H9 (cell line): ENCODE measurements around the gene TRPM4. TPM values are rescaled to one million over a fixed set of nuclear protein-coding genes. Genes with fewer than 3 reads are reported as not detected.
A peak's percentile ranks its signal among the peaks of the same experiment; 100 is the strongest.

ENCODE experiments used
- DNase-seq: peaks from one replicate; pipeline ENCODE4 v3.0.0-alpha.2; 2017
- H2AFZ ChIP-seq: one replicate; pipeline ENCODE4 v1.6.1; 2013; ENCODE audit warnings: mild to moderate bottlenecking, low read length, control low read depth, moderate library complexity
- H2AK5ac ChIP-seq: 2 replicates; pipeline ENCODE4 v1.6.1; 2013; ENCODE audit warnings: low read length, control low read depth, mixed read lengths; ENCODE audit not compliant: insufficient read length
- H2BK120ac ChIP-seq: one replicate; pipeline ENCODE4 v1.6.1; 2013; ENCODE audit warnings: low read depth, mild to moderate bottlenecking, low read length, control low read depth, inconsistent platforms; ENCODE audit not compliant: poor library complexity, severe bottlenecking
- H2BK12ac ChIP-seq: 2 replicates; pipeline ENCODE4 v1.6.1; 2013; ENCODE audit warnings: low read length, control low read depth, mixed read lengths, low read depth; ENCODE audit not compliant: insufficient read length
- H2BK15ac ChIP-seq: 2 replicates; pipeline ENCODE4 v1.6.1; 2013; ENCODE audit warnings: low read depth, low read length, control low read depth
- H2BK20ac ChIP-seq: one replicate; pipeline ENCODE4 v1.6.1; 2013; ENCODE audit warnings: low read depth, mild to moderate bottlenecking, low read length, control low read depth, inconsistent platforms; ENCODE audit not compliant: poor library complexity, severe bottlenecking
- H2BK5ac ChIP-seq: 2 replicates; pipeline ENCODE4 v1.6.1; 2013; ENCODE audit warnings: low read length, control low read depth, mixed read lengths; ENCODE audit not compliant: insufficient read length
- H3K14ac ChIP-seq: 2 replicates; pipeline ENCODE4 v1.6.1; 2013; ENCODE audit warnings: low read length, control low read depth; ENCODE audit not compliant: insufficient read depth
- H3K18ac ChIP-seq: 2 replicates; pipeline ENCODE4 v1.6.1; 2013; ENCODE audit warnings: low read depth, mild to moderate bottlenecking, mixed read lengths, low read length, control low read depth; ENCODE audit not compliant: insufficient read length
- H3K23ac ChIP-seq: 2 replicates; pipeline ENCODE4 v1.6.1; 2013; ENCODE audit warnings: low read length, control low read depth, mixed read lengths, low read depth; ENCODE audit not compliant: insufficient read length
- H3K23me2 ChIP-seq: 2 replicates; pipeline ENCODE4 v1.6.1; 2013; ENCODE audit warnings: low read depth, mild to moderate bottlenecking, mixed read lengths, low read length, control low read depth; ENCODE audit not compliant: insufficient read length, poor library complexity, severe bottlenecking
- H3K27ac ChIP-seq: 2 replicates; pipeline ENCODE4 v1.5.1; 2013; ENCODE audit warnings: low read length, control low read depth, mixed read lengths, low read depth; ENCODE audit not compliant: insufficient read length
- H3K27me3 ChIP-seq: 2 replicates; pipeline ENCODE4 v1.6.1; 2013; ENCODE audit warnings: low read length, control low read depth, inconsistent platforms; ENCODE audit not compliant: insufficient read depth
- H3K4ac ChIP-seq: 2 replicates; pipeline ENCODE4 v1.6.1; 2013; ENCODE audit warnings: low read depth, mild to moderate bottlenecking, control low read depth, inconsistent platforms, low read length, moderate library complexity
- H3K4me1 ChIP-seq: 2 replicates; pipeline ENCODE4 v1.6.1; 2013; ENCODE audit warnings: low read length, control low read depth, inconsistent platforms; ENCODE audit not compliant: insufficient read depth
- H3K4me2 ChIP-seq: 2 replicates; pipeline ENCODE4 v1.6.1; 2013; ENCODE audit warnings: low read length, control low read depth, mixed read lengths; ENCODE audit not compliant: insufficient read length, insufficient read depth
- H3K56ac ChIP-seq: 2 replicates; pipeline ENCODE4 v1.6.1; 2013; ENCODE audit warnings: low read depth, mild to moderate bottlenecking, mixed read lengths, low read length, control low read depth; ENCODE audit not compliant: insufficient read length
- H3K79me1 ChIP-seq: 2 replicates; pipeline ENCODE4 v1.6.1; 2013; ENCODE audit warnings: low read depth, mild to moderate bottlenecking, moderate library complexity, low read length, control low read depth, inconsistent platforms; ENCODE audit not compliant: insufficient read depth, poor library complexity, severe bottlenecking
- H3K79me2 ChIP-seq: 2 replicates; pipeline ENCODE4 v1.6.1; 2013; ENCODE audit warnings: low read length, control low read depth, inconsistent platforms; ENCODE audit not compliant: insufficient read depth
- H3K9ac ChIP-seq: 2 replicates; pipeline ENCODE4 v1.6.1; 2013; ENCODE audit warnings: low read length, control low read depth, mixed read lengths; ENCODE audit not compliant: insufficient read length; ENCODE audit errors: extremely low read depth
- H3K9me3 ChIP-seq: one replicate; pipeline ENCODE4 v1.6.1; 2013; ENCODE audit warnings: low read depth, low read length, inconsistent platforms; ENCODE audit not compliant: control insufficient read depth
- H3T11ph ChIP-seq: one replicate; pipeline ENCODE4 v1.6.1; 2013; ENCODE audit warnings: mild to moderate bottlenecking, low read length, control low read depth, inconsistent platforms
- H4K20me1 ChIP-seq: one replicate; pipeline ENCODE4 v1.6.1; 2013; ENCODE audit not compliant: control insufficient read depth, insufficient read length, insufficient read depth
- H4K5ac ChIP-seq: 2 replicates; pipeline ENCODE4 v1.6.1; 2013; ENCODE audit warnings: low read depth, mild to moderate bottlenecking, mixed read lengths, low read length, control low read depth; ENCODE audit not compliant: insufficient read length
- H4K8ac ChIP-seq: replicated peaks from 2 replicates; pipeline ENCODE4 v1.6.1; 2013; ENCODE audit warnings: low read length, control low read depth, mixed read lengths, low read depth; ENCODE audit not compliant: insufficient read length
- H4K91ac ChIP-seq: 2 replicates; pipeline ENCODE4 v1.6.1; 2013; ENCODE audit warnings: low read depth, mild to moderate bottlenecking, moderate library complexity, mixed read lengths, low read length, control low read depth; ENCODE audit not compliant: insufficient read length
- H3K27ac Mint-ChIP-seq, 3 experiments: 2 replicates in 2 of 3; 3 replicates in 1 of 3; pipeline ENCODE4 v1.8.0; 2020 to 2021; ENCODE audit warnings: mixed read lengths in 3 of 3, mild to moderate bottlenecking in 1 of 3, moderate library complexity in 1 of 3
- H3K27me3 Mint-ChIP-seq: 2 replicates; pipeline ENCODE4 v1.8.0; 2021; ENCODE audit warnings: low read depth, mild to moderate bottlenecking, moderate library complexity, mixed read lengths
- H3K36me3 Mint-ChIP-seq, 3 experiments: 2 replicates in 2 of 3; 3 replicates in 1 of 3; pipeline ENCODE4 v1.8.0; 2020 to 2021; ENCODE audit warnings: low read depth in 3 of 3, mixed read lengths in 3 of 3; ENCODE audit not compliant: insufficient read depth in 1 of 3
- H3K4me1 Mint-ChIP-seq, 2 experiments: 2 replicates each; pipeline ENCODE4 v1.8.0; 2020; ENCODE audit warnings: mixed read lengths in 2 of 2
- H3K4me3 Mint-ChIP-seq, 2 experiments: 2 replicates in 1 of 2; 3 replicates in 1 of 2; pipeline ENCODE4 v1.8.0; 2020 to 2021; ENCODE audit warnings: mild to moderate bottlenecking in 2 of 2, mixed read lengths in 2 of 2, moderate library complexity in 1 of 2
- H3K9me3 Mint-ChIP-seq, 2 experiments: 2 replicates in 1 of 2; 3 replicates in 1 of 2; pipeline ENCODE4 v1.8.0; 2020; ENCODE audit warnings: mild to moderate bottlenecking in 2 of 2, mixed read lengths in 2 of 2, moderate library complexity in 1 of 2
- CTCF ChIP-seq: fragments of 200-600 bp; sonication (generic); conservative IDR thresholded peaks from 3 replicates; pipeline ENCODE4 v1.8.0; 2021; ENCODE audit warnings: antibody characterized with exemption, mild to moderate bottlenecking
- WGBS: extraction: QIAGEN DNeasy Blood & Tissue Kit; methylation state at CpG from one replicate; pipeline ENCODE4 v1.1.7; 2013; ENCODE audit warnings: missing lambda C conversion rate, low lambda C conversion rate, mixed read lengths; ENCODE audit not compliant: insufficient read length; ENCODE audit errors: extremely low coverage; 5-methylcytosine and 5-hydroxymethylcytosine counted together
- total RNA-seq: library from RNA; stranded (reverse); gene quantifications from 2 replicates; pipeline ENCODE4 v1.2.1, GENCODE V29; 2021

Gene TRPM4
- total RNA-seq, 1 experiment from 2014 or later: 6.9 TPM

- Histone ChIP-seq H3K9ac (no peak overlapping the region), H3T11ph (no peak overlapping the region), H3K56ac (no peak overlapping the region), H3K4me1 (peaks cover 3% of the 10 kb centered on the region; the same call in 1 of the 2 replicates), H4K8ac (no peak overlapping the region), H2BK5ac (no peak overlapping the region), H3K18ac (no peak overlapping the region), H2BK15ac (no peak overlapping the region), H2BK20ac (no peak overlapping the region), H3K9me3 (no peaks in the 10 kb centered on the region), H4K5ac (no peak overlapping the region), H3K23ac (no peak overlapping the region), H2AK5ac (no peak overlapping the region), H3K79me2 (no peaks in the 10 kb centered on the region), H2AFZ (no peak overlapping the region), H3K23me2 (peaks cover 4% of the 10 kb centered on the region), H3K14ac (no peak overlapping the region), H4K91ac (no peak overlapping the region), H3K27ac (no peak overlapping the region), H4K20me1 (no peaks in the 10 kb centered on the region), H2BK12ac (no peak overlapping the region), H3K27me3 (peaks cover 9% of the 10 kb centered on the region; the same call in 1 of the 2 replicates), H2BK120ac (no peak overlapping the region), H3K4me2 (peak overlapping the region; percentile 39), H3K79me1 (no peaks in the 10 kb centered on the region), H3K4ac (no peak overlapping the region)
- peaks cover 36% of the 10 kb centered on the region for H3K27me3 Mint-ChIP-seq
- H3K4me3 Mint-ChIP-seq: peak overlapping the region; percentile 66 to 85
- peaks cover 25 to 33% of the 10 kb centered on the region in 2 experiments for H3K4me1 Mint-ChIP-seq
- H3K36me3 Mint-ChIP-seq: peaks cover 0 to 4% (median 0%) of the 10 kb centered on the region in 3 experiments; a peak in 1 of 7 replicates
- H3K27ac Mint-ChIP-seq: peak overlapping the region in 2 of 3 experiments; percentile 73 to 78; a peak in 3 of 7 replicates
- no peak for TF ChIP-seq CTCF
- no CpG with 5 or more reads among the region's 26 CpGs for WGBS
- DNase-seq: no peak
- no peaks in the 10 kb centered on the region; a peak in 1 of 5 replicates for H3K9me3 Mint-ChIP-seq
Observed at GRCh38 chr19:49117677-49118564, 39.7 kb upstream of the TRPM4 start.
